ENCODE measurements around the gene MLST8.

Gene MLST8

GRCh38 chr16:2204416-2205103, 694 bp upstream of the MLST8 start:
- DNase-seq (ENCODE audit: insufficient read length, low spot score) (no peak), FAIRE-seq (no peak)
- no peak for TF ChIP-seq POLR2A (IDR thresholded peaks at IDR 0.05; ENCODE audit: low read depth, low read length)

DNA sequence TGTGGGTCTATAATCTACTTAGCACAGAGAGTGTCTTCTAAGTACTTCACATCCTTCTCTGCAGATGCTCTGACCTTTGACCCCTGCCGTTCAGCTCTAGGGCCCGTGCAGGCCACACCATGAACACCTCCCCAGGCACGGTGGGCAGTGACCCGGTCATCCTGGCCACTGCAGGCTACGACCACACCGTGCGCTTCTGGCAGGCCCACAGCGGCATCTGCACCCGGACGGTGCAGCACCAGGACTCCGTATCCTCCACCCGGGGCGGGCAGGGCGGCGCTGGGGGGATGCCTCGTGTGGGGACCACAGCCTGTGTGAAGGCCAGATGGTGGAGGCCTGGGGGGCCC, 686 bp downstream of the MLST8 start:
- no peak for TF ChIP-seq POLR2A (IDR thresholded peaks at IDR 0.05; ENCODE audit: low read depth, low read length)
- DNase-seq (ENCODE audit: insufficient read length, low spot score) = no peak
- no peak for FAIRE-seq

GRCh38 chr16:2206420-2206779, 1.1 kb downstream of the MLST8 start:
- TF ChIP-seq POLR2A (IDR thresholded peaks at IDR 0.05; ENCODE audit: low read depth, low read length) = no peak
- DNase-seq (ENCODE audit: insufficient read length, low spot score) = no peak
- FAIRE-seq = no peak

GRCh38 chr16:2206780-2207433, 1.7 kb downstream of the MLST8 start:
- FAIRE-seq = no peak
- no peak for TF ChIP-seq POLR2A (IDR thresholded peaks at IDR 0.05; ENCODE audit: low read depth, low read length)
- no peak for DNase-seq (ENCODE audit: insufficient read length, low spot score)

DNA sequence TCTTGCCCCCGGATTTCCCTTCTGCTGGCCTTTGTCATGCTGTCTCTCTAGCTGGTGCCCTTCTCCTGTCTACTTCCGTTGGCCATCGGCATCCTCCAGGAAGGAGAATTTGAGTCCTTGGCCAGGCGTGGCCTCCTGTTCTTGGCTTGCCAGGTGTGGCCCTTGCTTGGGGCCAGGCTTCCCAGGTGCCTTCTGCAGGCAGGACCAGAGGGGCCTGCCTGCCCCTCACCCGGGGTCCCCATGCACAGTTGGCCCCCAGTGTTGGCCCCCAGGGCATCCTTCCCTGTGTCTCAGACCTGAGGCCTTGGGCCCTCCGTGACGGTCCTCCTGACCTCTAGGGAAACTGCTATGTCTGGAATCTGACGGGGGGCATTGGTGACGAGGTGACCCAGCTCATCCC, 2.6 kb downstream of the MLST8 start:
- DNase-seq (ENCODE audit: insufficient read length, low spot score) (no peak), FAIRE-seq (no peak)
- TF ChIP-seq POLR2A (IDR thresholded peaks at IDR 0.05; ENCODE audit: low read depth, low read length) = no peak

DNA sequence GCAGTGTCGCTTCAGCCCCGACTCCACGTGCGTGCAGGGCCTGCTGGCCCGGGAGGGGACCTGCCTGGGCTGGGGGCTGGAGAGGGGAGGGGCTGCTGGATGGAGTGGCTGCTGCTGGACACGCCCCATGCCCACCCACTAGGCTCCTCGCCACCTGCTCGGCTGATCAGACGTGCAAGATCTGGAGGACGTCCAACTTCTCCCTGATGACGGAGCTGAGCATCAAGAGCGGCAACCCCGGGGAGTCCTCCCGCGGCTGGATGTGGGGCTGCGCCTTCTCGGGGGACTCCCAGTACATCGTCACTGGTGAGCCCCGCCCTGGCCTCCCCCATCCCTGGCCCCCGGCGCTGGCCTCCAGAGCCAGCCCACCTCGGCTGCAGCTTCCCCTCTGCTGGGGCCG, 3.1 kb downstream of the MLST8 start:
- no peak for DNase-seq (ENCODE audit: insufficient read length, low spot score)
- no peak for TF ChIP-seq POLR2A (IDR thresholded peaks at IDR 0.05; ENCODE audit: low read depth, low read length)
- no peak for FAIRE-seq

GRCh38 chr16:2208772-2209171, 3.5 kb downstream of the MLST8 start:
- FAIRE-seq = no peak
- TF ChIP-seq POLR2A (IDR thresholded peaks at IDR 0.05; ENCODE audit: low read depth, low read length) = no peak
- DNase-seq (ENCODE audit: insufficient read length, low spot score) = no peak

DNA sequence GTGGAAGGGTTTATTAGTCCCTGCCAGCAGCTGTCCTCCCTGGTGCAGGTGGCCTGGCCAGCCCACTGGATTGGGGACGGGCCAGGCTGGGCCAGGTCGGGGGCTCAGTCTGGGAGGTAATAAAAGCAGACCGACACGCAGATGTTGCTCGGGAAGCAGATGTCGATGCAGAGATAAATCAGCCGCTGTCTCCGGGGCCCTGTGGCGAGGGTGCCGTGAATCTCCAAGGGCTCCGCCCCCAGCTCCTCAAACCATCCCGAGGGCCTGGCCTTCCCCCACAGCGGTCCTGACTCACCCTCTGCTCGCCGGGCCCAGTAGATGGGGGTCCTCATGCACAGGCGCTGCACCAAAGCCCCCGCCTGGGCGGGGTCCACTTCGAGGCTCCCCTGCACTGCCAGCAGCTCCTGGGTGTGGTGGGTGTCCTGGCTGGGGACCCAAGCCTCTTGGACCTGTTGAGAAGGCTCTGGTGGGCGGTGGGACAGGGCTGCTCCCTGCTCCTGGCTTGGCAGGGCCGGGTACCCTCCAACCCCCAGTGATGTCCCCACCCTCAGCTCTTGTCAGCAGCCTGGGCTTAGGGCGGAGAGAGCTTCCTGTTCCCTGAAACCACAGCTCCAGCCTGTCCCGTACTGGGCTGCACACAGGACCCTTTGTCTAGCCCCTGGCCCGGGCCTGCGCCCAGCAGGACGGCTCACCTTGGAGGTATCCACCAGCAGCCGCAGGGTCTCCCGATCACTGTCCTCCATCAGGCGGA, 4.2 kb downstream of the MLST8 start:
- DNase-seq (ENCODE audit: insufficient read length, low spot score) = no peak
- no peak for TF ChIP-seq POLR2A (IDR thresholded peaks at IDR 0.05; ENCODE audit: low read depth, low read length)
- FAIRE-seq = no peak

DNA sequence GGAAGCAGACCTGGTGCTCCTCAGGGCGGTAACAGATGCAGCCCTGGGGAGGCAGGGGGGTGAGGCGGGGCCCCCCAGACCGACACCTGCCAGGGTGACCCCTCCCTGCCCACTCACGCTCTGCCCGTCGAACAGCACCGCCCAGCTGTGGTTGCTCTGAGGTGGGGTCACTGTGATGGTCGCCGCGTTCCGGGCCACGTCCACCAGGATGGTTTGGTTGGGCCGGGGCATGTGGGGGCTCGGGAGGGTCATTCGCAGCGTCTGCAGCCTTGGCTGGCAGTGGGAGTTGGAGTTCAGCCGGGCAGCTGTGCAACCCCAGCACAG, 4.7 kb downstream of the MLST8 start:
- DNase-seq (ENCODE audit: insufficient read length, low spot score) (no peak), FAIRE-seq (no peak)
- TF ChIP-seq POLR2A (IDR thresholded peaks at IDR 0.05; ENCODE audit: low read depth, low read length) = no peak

DNA sequence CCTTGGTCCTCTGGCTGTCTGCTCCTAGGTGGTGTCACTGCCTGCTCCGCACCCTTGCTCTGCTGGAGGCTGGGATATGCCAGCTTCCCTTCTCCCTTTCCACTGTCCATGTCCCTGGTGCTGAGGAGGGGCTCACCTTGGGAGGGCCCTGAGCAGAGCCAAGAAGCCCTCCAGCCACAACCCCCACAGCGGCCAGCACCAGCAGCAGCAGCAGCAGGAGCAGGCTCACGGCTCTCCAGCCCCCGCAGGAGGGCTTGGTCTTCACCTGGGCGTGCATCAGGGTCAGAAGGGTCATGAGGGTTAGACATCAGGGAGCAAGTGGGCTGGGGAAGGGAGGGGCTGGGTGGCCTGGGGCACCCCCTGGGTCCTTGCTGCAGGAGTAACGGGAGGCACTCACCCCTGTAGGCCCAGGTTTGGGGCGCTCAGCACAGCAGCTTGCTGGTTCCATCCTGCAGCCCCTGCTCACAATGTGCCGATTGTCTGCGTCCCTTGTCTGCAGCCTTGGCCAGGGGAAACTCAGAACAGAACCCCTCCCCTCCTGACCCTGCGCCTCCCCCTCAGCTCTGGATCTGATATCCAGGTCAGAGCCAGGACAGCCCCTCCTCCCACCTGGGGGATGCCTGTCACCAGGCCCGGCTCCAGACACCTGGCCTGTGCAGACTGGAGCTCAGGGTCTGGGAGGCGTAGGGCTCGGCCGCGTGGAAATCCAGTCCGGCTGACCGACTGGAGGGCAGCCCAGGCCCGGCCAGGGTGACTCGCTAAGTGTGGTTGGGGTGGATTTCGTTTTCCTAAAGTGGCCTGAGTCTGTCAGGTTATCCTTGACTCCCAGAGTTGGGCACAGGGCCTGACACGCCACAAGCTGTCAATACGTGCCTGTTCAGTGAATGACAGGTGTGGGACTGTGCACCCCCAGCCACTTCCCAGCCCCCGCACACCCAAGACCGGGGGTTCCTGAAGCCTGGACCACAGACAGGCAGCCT, 5.4 kb downstream of the MLST8 start, which contains the start of gene BRICD5:
Gene BRICD5 (minus strand): TSS at position 478 of the 980 bp plus-strand sequence. CDS start 30 bp downstream, at position 448.
- TF ChIP-seq POLR2A (IDR thresholded peaks at IDR 0.05; ENCODE audit: low read depth, low read length) = no peak
- no peak for DNase-seq (ENCODE audit: insufficient read length, low spot score)
- no peak for FAIRE-seq

GRCh38 chr16:2211923-2212347, 6.7 kb downstream of the MLST8 start:
- no peak for DNase-seq (ENCODE audit: insufficient read length, low spot score)
- no peak for TF ChIP-seq POLR2A (IDR thresholded peaks at IDR 0.05; ENCODE audit: low read depth, low read length)
- no peak for FAIRE-seq

DNA sequence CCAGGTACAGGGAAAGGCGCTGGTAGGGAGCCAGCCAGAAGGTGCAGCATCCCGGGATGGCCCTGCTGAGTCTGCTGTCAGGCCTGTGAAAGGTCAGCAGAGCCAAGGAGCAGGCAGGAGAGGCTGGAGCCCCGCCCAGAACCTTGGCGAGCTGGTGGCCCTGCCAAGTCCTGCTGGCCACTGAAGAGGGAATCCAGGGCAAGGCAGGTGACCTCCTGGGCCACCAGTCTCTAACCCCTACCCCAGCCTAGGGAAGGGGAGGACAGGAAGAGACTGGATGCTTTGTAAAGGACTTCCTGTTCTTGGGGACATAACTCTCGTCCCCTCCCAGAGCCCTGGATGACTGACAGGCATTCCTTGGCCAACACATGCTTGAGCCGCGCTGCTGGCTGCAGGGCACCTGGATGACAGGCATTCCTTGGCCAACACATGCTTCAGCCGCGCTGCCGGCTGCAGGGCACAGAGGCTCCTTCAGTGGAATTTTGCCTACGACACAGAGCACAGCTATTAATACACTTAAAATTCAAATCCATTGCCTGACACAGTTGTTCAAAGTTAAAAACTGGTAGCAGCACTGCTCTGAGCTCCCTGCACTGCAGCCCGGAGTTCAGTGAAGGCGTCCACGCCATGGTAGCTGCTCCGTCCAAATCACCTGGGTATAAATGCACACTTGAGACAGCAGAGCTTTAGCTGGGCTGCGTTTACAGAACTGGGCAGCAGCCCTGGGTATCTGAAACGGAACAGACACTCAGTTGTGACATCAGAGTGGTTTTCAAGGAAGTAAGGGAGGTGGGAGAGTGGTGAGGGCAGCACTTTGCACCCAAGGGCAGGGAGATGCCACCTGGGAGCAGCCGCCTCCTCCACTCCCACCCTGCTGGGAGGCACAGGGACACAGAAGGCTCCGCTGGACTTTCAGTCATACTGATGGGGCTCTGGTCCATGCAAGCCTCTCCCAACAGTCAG, 7.4 kb downstream of the MLST8 start:
- no peak for DNase-seq (ENCODE audit: insufficient read length, low spot score)
- FAIRE-seq = no peak
- no peak for TF ChIP-seq POLR2A (IDR thresholded peaks at IDR 0.05; ENCODE audit: low read depth, low read length)
